GM12875 (cell line): ENCODE measurements around the gene GABARAP.

Experiments
- H3K4me3 ChIP-seq: one replicate; pipeline ENCODE4 v1.5.1; 2011; ENCODE audit warnings: low read depth, low read length, control low read depth
- CTCF ChIP-seq: IDR thresholded peaks from 2 replicates; pipeline ENCODE4 v1.5.1; 2011; ENCODE audit warnings: low read depth, mild to moderate bottlenecking, control low read depth, inconsistent platforms, low read length, moderate library complexity, borderline replicate concordance; ENCODE audit not compliant: insufficient read depth

Gene GABARAP

DNA sequence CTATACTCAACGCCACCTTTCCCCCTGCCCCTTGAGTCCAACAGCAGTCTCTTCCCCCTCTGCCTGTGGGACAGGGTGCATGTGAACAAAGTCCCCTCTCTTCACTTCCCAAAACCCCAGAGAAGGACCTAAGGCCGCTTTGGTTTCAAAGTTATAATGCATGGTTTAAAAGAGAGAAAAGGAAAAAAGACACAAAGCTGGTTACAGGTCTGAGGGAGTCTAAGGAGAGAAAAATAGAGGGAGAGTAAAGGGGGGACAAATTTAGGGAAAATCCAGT lies 1.1 kb upstream of the GABARAP start:
- peak overlapping the region; percentile 73 for H3K4me3 ChIP-seq
- TF ChIP-seq CTCF = no peak

DNA sequence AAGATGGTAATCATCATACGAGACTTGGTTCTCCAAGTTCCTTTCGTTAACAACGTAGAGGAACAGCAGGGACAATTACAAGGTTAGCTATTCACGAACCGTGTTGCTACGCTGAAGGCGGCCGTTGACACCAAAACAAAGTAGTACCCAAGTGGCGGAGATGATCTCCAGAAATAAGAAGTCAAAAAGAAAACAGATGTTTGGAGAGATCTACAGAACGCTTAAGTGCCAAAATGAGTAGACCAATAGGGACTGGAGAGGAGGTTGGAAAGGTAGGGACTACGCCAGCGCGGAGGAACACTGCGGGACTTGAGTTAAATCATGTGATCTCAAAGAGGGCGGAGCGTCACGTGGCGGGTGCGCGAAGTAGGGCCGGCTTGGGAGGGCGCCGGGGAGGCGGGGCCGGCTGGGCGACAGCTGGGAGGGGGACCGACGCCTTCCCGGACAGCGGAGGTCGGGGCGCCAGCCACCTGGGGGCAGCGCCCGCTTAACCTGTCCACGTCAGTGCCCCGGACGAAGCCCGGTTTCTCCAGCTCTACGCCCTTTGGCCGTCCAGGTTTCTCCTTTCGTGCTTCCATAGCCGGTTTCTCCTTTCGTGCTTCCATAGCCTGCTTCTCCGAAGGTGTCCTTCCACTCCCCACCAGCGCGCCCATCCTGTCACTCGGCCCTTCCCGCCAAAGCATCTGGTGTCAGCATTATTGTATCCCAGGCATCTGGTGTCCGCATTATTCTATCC lies 636 bp upstream of the GABARAP start:
- 0 out of 2 replicates have a peak, but pooled peaks have one; percentile 4 for TF ChIP-seq CTCF
- H3K4me3 ChIP-seq = peak overlapping the region; percentile 73

DNA sequence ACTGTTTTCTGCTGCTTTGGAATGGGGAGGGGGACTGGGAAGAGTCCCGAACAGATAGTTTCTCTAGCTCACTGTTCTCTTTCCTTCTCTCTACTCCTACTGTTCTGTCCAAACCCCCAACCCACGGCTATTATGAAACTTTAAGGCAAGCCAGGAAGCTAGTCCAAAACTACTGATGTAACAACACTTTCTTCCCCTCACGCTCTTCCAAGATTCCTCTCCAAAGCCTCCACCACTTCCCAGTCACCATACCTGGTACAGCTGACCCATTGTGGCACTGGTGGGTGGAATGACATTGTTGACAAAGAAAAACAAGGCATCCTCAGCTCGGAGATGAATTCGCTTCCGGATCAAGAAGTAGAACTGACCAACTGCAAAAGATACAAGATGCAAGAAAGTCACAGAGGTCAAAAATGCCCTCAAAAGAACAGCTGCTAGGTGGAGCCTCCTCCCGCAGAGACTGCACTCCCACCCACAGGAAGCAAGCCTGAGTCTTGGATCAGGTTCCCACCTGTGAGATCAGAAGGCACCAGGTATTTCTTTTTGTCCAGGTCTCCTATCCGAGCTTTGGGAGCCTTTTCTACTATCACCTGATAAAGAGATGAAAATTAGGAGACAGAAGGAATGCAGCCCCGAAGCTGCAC lies 1.0 kb downstream of the GABARAP start:
- no peak for TF ChIP-seq CTCF
- H3K4me3 ChIP-seq = peak overlapping the region; percentile 73

DNA sequence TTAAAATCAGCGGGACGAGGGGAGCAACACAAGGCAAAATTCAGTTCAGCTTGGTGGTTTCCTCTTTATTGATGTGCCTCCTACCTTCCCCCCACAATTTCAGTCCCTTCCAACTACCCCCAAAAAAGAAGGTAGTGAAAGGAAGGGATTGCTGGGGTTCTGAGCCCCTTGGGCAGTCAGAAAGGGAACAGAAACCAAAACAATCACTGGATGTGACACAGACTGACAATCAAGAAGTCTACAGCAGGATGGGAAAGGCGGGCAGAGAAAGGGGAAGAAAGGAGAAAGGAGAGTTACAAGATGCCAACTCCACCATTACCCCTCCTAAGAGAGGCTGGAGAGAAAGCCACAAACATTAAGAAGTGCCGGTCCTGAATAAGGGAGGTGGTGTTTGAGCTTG lies 1.9 kb downstream of the GABARAP start:
- no peak overlapping the region for H3K4me3 ChIP-seq
- TF ChIP-seq CTCF = no peak

DNA sequence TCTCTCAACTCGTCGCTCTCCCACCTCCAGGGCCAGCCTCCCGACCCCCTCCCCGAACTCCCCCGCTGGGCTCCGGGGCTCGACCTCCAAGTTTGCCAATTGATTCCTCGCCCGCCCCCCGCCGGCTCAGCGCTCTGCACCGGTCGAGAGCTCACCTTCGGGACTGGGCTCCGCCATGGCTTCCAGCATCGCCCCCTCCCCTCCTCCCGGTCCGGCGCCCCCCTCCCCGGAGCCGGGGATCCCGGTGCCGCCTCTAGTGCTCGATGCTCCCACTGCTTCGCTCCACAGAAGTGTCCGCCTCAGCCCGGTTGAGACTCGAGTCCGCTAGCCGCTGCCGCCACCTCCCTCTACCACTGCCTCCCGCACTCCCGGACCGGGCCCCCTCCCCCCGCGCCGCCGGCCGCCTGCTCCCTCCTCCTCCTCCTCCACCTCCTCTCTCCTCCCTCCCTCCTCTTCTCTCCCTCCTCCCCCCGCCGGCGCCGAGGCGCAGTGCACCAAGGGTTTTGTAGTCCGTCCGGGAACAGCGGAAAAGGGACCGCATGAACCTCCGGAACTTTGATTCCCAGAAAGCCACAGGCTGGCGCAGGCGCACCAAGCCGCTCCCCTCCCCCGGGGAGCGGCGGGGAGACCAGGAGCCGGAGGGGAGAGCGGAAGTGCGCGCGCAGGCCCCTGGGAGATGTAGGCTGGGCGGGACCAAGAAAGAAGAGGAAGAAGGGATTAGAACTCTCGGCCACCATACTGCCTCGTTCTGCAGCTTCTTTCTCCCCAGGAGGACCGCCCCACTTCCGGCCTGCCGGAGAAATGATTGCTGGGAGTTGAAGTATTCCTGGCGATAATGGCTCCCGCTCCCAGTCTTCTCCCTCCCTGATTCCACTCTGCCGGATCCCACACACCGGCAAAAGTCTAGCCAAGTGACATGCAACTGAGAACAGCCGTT lies 2.9 kb downstream of the GABARAP start, which contains the start of gene PHF23:
TSS of gene PHF23 (minus strand) at position 367 of the 937 bp plus-strand sequence. CDS start at position 189, 178 bp downstream.
- H3K4me3 ChIP-seq = peak within 1 kb of the TSS; percentile 74
- TF ChIP-seq CTCF = no peak

DNA sequence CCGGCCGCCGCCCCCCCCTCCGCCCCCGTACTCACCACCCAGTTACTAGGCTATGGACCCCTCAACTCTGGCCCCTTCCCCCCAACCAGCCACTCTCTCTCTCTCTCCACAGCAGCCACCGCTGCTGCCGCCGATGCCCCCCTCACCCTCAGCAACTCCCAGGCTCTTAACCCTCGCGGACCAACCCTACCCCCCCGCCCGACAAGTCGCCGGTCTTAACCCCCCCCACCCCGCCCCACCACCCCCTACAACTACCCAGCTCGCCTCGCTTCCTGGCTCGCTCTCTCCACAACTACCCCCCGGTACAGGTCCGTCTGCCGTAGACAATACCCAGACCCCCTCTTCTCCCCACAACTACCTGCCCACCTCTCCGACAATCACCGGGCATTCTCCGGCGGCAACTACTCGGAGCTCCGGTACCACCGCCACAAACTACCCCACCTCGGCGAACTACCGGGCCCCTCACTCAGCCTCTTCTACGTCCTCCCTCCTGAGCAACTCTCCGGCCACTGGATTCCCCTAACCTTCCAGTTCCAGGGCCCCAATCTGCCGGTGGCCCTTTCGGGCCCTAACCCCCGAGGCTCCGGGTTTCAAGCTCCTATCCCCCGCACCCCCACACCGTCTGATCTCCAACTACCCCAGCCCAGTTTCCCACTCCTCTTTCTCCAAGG lies 3.7 kb downstream of the GABARAP start:
- peak overlapping the region; percentile 74 for H3K4me3 ChIP-seq
- TF ChIP-seq CTCF = no peak
